CD14-positive monocyte (primary cell): ENCODE measurements around the gene POLR3GL. TPM values are rescaled to one million over a fixed set of nuclear protein-coding genes. Genes with fewer than 3 reads are reported as not detected.
"Not testable (repeated sequence)": the region's sequence is repeated elsewhere in the genome, so short reads cannot be mapped to it uniquely, and the experiment has no call there.

Experiments used
- DNase-seq, 3 donors: peaks; one replicate each; pipeline ENCODE4 v3.0.0-alpha.2; 2011 to 2022
- H2AFZ ChIP-seq: 2 replicates; pipeline ENCODE4 v1.6.0; 2012; ENCODE audit warnings: mild to moderate bottlenecking, low read depth, low read length, inconsistent platforms; ENCODE audit not compliant: insufficient read depth, poor library complexity, severe bottlenecking
- H3K27ac ChIP-seq, 2 donors: 1 replicate in 1 of 2; 2 replicates in 1 of 2; pipeline ENCODE4 v1.5.1; 2012 to 2013; ENCODE audit warnings: low read length in 2 of 2, control low read depth in 1 of 2, inconsistent platforms in 1 of 2, low read depth in 1 of 2, mild to moderate bottlenecking in 1 of 2
- H3K27me3 ChIP-seq, 2 donors: one replicate each; pipeline versions ENCODE4 v1.6.0 to v1.6.1; 2011 to 2013; ENCODE audit warnings: low read length in 2 of 2; ENCODE audit not compliant: control insufficient read depth in 2 of 2, insufficient read depth in 2 of 2
- H3K36me3 ChIP-seq, 2 donors: replicated peaks in 1 of 2; 1 replicate in 1 of 2; 2 replicates in 1 of 2; pipeline versions ENCODE4 v1.5.1 to v1.6.1; 2012 to 2013; ENCODE audit warnings: low read length in 2 of 2, control low read depth in 1 of 2, inconsistent platforms in 1 of 2, mild to moderate bottlenecking in 1 of 2; ENCODE audit not compliant: insufficient read depth in 2 of 2, control insufficient read depth in 1 of 2
- H3K4me1 ChIP-seq, 2 donors: 1 replicate in 1 of 2; 2 replicates in 1 of 2; pipeline versions ENCODE4 v1.5.1 to v1.6.1; 2012 to 2013; ENCODE audit warnings: low read length in 2 of 2, control low read depth in 1 of 2, inconsistent platforms in 1 of 2, mild to moderate bottlenecking in 1 of 2, moderate library complexity in 1 of 2; ENCODE audit not compliant: insufficient read depth in 2 of 2, control insufficient read depth in 1 of 2
- H3K4me2 ChIP-seq: replicated peaks from 2 replicates; pipeline ENCODE3; 2012; ENCODE audit warnings: low read length, moderate library complexity, mild to moderate bottlenecking; ENCODE audit not compliant: poor library complexity, severe bottlenecking; ENCODE audit errors: extremely low read depth
- H3K4me3 ChIP-seq, 3 experiments: fragments of 200-600 bp in 1 of 3; sonication (generic) in 1 of 3; replicated peaks in 1 of 3; 1 replicate in 2 of 3; 2 replicates in 1 of 3; pipeline ENCODE4 v1.5.1; 2011 to 2013; ENCODE audit warnings: low read length in 3 of 3, mild to moderate bottlenecking in 3 of 3, control low read depth in 2 of 3, low read depth in 2 of 3, inconsistent platforms in 1 of 3, moderate library complexity in 1 of 3
- H3K79me2 ChIP-seq: 2 replicates; pipeline ENCODE4 v1.6.0; 2012; ENCODE audit warnings: mild to moderate bottlenecking, control low read depth, inconsistent platforms, low read length, moderate library complexity; ENCODE audit not compliant: insufficient read depth
- H3K9ac ChIP-seq: 2 replicates; pipeline ENCODE4 v1.6.0; 2017; ENCODE audit warnings: low read length, mild to moderate bottlenecking; ENCODE audit not compliant: insufficient read depth, poor library complexity, severe bottlenecking
- H3K9me3 ChIP-seq, 2 donors: replicated peaks in 1 of 2; 1 replicate in 1 of 2; 2 replicates in 1 of 2; pipeline versions ENCODE4 v1.5.1 to v1.6.1; 2012 to 2013; ENCODE audit warnings: low read length in 2 of 2, control low read depth in 1 of 2; ENCODE audit not compliant: control insufficient read depth in 1 of 2, insufficient read depth in 1 of 2
- H4K20me1 ChIP-seq: 2 replicates; pipeline ENCODE4 v1.6.0; 2012; ENCODE audit warnings: mild to moderate bottlenecking, low read length, control low read depth, moderate library complexity; ENCODE audit not compliant: insufficient read depth
- H3K27ac Mint-ChIP-seq, 7 donors: one replicate each; pipeline ENCODE4 v1.8.0; 2020; ENCODE audit warnings: mild to moderate bottlenecking in 7 of 7, mixed read lengths in 7 of 7, moderate library complexity in 6 of 7, inconsistent platforms in 2 of 7
- H3K27me3 Mint-ChIP-seq, 3 donors: one replicate each; pipeline ENCODE4 v1.8.0; 2021 to 2022; ENCODE audit warnings: low read depth in 3 of 3, mild to moderate bottlenecking in 3 of 3, mixed read lengths in 3 of 3, moderate library complexity in 3 of 3, inconsistent platforms in 1 of 3
- H3K36me3 Mint-ChIP-seq, 2 donors: one replicate each; pipeline ENCODE4 v1.8.0; 2020; ENCODE audit warnings: mixed read lengths in 2 of 2, inconsistent platforms in 1 of 2, mild to moderate bottlenecking in 1 of 2
- H3K4me1 Mint-ChIP-seq: one replicate; pipeline ENCODE4 v1.8.0; 2020; ENCODE audit warnings: mild to moderate bottlenecking, mixed read lengths
- H3K4me3 Mint-ChIP-seq, 2 donors: one replicate each; pipeline ENCODE4 v1.8.0; 2020; ENCODE audit warnings: mild to moderate bottlenecking in 2 of 2, mixed read lengths in 2 of 2, moderate library complexity in 1 of 2
- H3K9me3 Mint-ChIP-seq, 7 donors: one replicate each; pipeline ENCODE4 v1.8.0; 2020 to 2022; ENCODE audit warnings: mixed read lengths in 7 of 7, mild to moderate bottlenecking in 6 of 7, moderate library complexity in 6 of 7, inconsistent platforms in 2 of 7
- CTCF ChIP-seq: fragments of 200-600 bp; IDR thresholded peaks from one replicate; pipeline ENCODE4 v1.8.0; 2022; ENCODE audit warnings: antibody characterized with exemption, mild to moderate bottlenecking
- WGBS: methylation state at CpG from one replicate; pipeline ENCODE4 v1.1.5; 2013; ENCODE audit warnings: missing lambda C conversion rate; ENCODE audit not compliant: insufficient coverage; 5-methylcytosine and 5-hydroxymethylcytosine counted together
- intact Hi-C, 2 donors: fragments of 100-400 bp; cut with micrococcal nuclease; formaldehyde crosslinking; loops; one replicate each; pipeline versions ENCODE4 v1.15.0 to v1.15.1; 2023
- polyA plus RNA-seq, 3 donors: library from polyadenylated mRNA; depleted of rRNA in 1 of 3; unstranded in 2 of 3; stranded (reverse) in 1 of 3; fragments of 300-500 nt in 2 of 3; fragments of >200 nt in 1 of 3; fragmentation: Illumina TruSeq in 2 of 3; gene quantifications; 1 replicate in 2 of 3; 2 replicates in 1 of 3; pipeline ENCODE4 v1.2.3, GENCODE V29; 2012 to 2021

Gene POLR3GL
- polyA plus RNA-seq, 3 donors = 11.6 to 39.0 (median 36.2) TPM

GRCh38 chr1:145927063-145927886, 37.2 kb upstream of the POLR3GL start, which contains the start of gene RBM8A:
RBM8A (minus strand) TSS chr1:145927484; CDS start chr1:145927426, 58 bp downstream.
- Mint-ChIP-seq H3K27me3 (no peaks in the 10 kb centered on the region), H3K27ac (no peak within 1 kb of the TSS), H3K36me3 (peaks cover 16 to 21% of the 10 kb centered on the region in 2 donors), H3K4me1 (peaks cover 12% of the 10 kb centered on the region), H3K4me3 (no peak within 1 kb of the TSS), H3K9me3 (no peaks in the 10 kb centered on the region)
- DNase-seq = peak; percentile 98 to 99 (median 98)
- no peaks in the 10 kb centered on the region for H3K9me3 ChIP-seq
- H3K79me2 ChIP-seq = peaks cover 18% of the 10 kb centered on the region
- peak within 1 kb of the TSS; percentile 96 to 97 for H3K27ac ChIP-seq
- peak within 1 kb of the TSS; percentile 85 for H3K4me2 ChIP-seq
- H3K4me3 ChIP-seq = peak within 1 kb of the TSS; percentile 79 to 94 (median 85)
- H4K20me1 ChIP-seq = no peaks in the 10 kb centered on the region
- peak; percentile 83 for TF ChIP-seq CTCF
- H3K9ac ChIP-seq = peak within 1 kb of the TSS; percentile 89
- WGBS = 0% methylated on average over 25 of the region's 41 CpGs
- peaks cover 21 to 28% of the 10 kb centered on the region in 2 donors for H3K4me1 ChIP-seq
- peaks cover 15 to 26% of the 10 kb centered on the region in 2 donors for H3K36me3 ChIP-seq
- H2AFZ ChIP-seq = peak within 1 kb of the TSS; percentile 71
- intact Hi-C loops = no loop called here
- no peaks in the 10 kb centered on the region for H3K27me3 ChIP-seq

- Histone ChIP-seq H4K20me1 (no peaks in the 10 kb centered on the region), H3K9ac (peak overlapping the region; percentile 89), H2AFZ (peak overlapping the region; percentile 71), H3K27ac (peak overlapping the region; percentile 96 to 97), H3K9me3 (no peaks in the 10 kb centered on the region), H3K4me2 (peak overlapping the region; percentile 85), H3K27me3 (no peaks in the 10 kb centered on the region), H3K79me2 (peaks cover 18% of the 10 kb centered on the region), H3K36me3 (peaks cover 15 to 25% of the 10 kb centered on the region in 2 donors), H3K4me3 (peak overlapping the region; percentile 79 to 94 (median 85)), H3K4me1 (peaks cover 17 to 27% of the 10 kb centered on the region in 2 donors)
- no peak overlapping the region for H3K27ac Mint-ChIP-seq
- intact Hi-C loops = no loop called here
- no peak for TF ChIP-seq CTCF
- no peak for DNase-seq
- WGBS = 54% methylated on average over 9 of the region's 20 CpGs
- no peak overlapping the region for H3K4me3 Mint-ChIP-seq
- H3K4me1 Mint-ChIP-seq = peaks cover 12% of the 10 kb centered on the region
- H3K9me3 Mint-ChIP-seq = no peaks in the 10 kb centered on the region
- no peaks in the 10 kb centered on the region for H3K27me3 Mint-ChIP-seq
- peaks cover 15 to 20% of the 10 kb centered on the region in 2 donors for H3K36me3 Mint-ChIP-seq
Measured at GRCh38 chr1:145927916-145928643, 36.4 kb upstream of the POLR3GL start.

GRCh38 chr1:145932522-145933009, 31.9 kb upstream of the POLR3GL start:
- H3K4me1 Mint-ChIP-seq = peaks cover 12% of the 10 kb centered on the region
- H3K9me3 Mint-ChIP-seq, H4K20me1 ChIP-seq, H3K27ac ChIP-seq, H3K9me3 ChIP-seq, H3K9ac ChIP-seq, H3K27me3 Mint-ChIP-seq, intact Hi-C loops, H3K4me3 ChIP-seq, H3K79me2 ChIP-seq, H3K4me2 ChIP-seq, H3K27me3 ChIP-seq: not testable (repeated sequence)
- Histone ChIP-seq H3K36me3 (peaks cover 18 to 25% of the 10 kb centered on the region in 2 donors), H2AFZ (peak overlapping the region; percentile 35), H3K4me1 (peaks cover 9 to 15% of the 10 kb centered on the region in 2 donors)
- peaks cover 25 to 33% of the 10 kb centered on the region in 2 donors for H3K36me3 Mint-ChIP-seq
- WGBS = 0% methylated on average over 2 of the region's 9 CpGs
- peak overlapping the region in 2 of 7 donors; percentile 18 to 77 for H3K27ac Mint-ChIP-seq
- H3K4me3 Mint-ChIP-seq = peak overlapping the region in 1 of 2 donors; percentile 20
- DNase-seq = peak; percentile 23 to 59 (median 44)
